ENCODE measurements around the gene NSMF.

Gene NSMF

DNA sequence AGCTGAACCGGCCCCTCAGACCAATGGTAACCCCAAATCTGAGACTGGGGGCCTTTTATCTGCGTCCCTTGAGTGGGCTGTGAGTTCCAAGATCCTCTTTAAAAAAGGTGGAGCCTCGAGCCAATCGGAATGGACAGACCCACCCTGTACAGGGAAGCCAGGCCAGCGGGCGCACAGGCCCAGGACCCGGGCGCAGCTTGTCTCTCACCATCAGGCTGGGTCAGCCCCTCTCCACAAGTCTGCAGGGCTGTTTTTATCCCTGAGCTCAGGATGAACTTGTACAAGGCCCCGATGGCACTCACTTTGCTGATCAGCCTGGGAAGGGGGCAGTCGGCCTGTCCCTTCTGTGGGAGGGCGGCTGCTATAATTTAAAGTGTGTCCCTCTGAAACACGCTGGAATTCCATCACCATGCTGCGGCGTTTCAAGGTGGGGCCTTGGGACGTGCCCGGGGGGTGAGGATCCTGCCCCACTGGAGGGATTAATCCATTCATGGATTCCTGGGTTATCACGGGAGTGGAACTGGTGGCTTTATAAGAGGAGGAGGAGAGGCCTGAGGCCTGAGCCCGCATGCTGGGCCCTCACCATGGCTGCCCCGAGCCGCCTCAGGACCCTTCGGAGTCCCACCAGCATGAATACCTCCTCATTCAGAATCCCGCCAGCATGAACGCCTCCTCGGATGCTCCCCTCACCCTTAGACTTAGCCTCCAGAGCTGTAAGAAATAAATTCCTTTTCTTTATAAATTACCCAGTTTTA, 50.3 kb downstream of the NSMF start:
- H3K27me3 Mint-ChIP-seq (ENCODE audit: low read depth, poor library complexity), result peaks cover 8% of the 10 kb centered on the region
- H3K9me3 Mint-ChIP-seq, result no peaks in the 10 kb centered on the region
- H3K4me1 Mint-ChIP-seq, result peaks cover 18% of the 10 kb centered on the region
- peak overlapping the region; percentile 80 for H3K27ac Mint-ChIP-seq
- TF ChIP-seq, protein P1, sequence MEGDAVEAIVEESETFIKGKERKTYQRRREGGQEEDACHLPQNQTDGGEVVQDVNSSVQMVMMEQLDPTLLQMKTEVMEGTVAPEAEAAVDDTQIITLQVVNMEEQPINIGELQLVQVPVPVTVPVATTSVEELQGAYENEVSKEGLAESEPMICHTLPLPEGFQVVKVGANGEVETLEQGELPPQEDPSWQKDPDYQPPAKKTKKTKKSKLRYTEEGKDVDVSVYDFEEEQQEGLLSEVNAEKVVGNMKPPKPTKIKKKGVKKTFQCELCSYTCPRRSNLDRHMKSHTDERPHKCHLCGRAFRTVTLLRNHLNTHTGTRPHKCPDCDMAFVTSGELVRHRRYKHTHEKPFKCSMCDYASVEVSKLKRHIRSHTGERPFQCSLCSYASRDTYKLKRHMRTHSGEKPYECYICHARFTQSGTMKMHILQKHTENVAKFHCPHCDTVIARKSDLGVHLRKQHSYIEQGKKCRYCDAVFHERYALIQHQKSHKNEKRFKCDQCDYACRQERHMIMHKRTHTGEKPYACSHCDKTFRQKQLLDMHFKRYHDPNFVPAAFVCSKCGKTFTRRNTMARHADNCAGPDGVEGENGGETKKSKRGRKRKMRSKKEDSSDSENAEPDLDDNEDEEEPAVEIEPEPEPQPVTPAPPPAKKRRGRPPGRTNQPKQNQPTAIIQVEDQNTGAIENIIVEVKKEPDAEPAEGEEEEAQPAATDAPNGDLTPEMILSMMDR (IDR thresholded peaks at IDR 0.05), result no peak
- no peak overlapping the region for H3K4me3 Mint-ChIP-seq
- no peaks in the 10 kb centered on the region for H3K36me3 Mint-ChIP-seq (ENCODE audit: low read depth)
- DNase-seq, result no peak

- TF ChIP-seq, protein P1 (IDR thresholded peaks at IDR 0.05), result no peak
- Mint-ChIP-seq H3K36me3 (ENCODE audit: low read depth) (peaks cover under 1% of the 10 kb centered on the region), H3K27me3 (ENCODE audit: low read depth, poor library complexity) (peaks cover 8% of the 10 kb centered on the region), H3K4me1 (peaks cover 15% of the 10 kb centered on the region), H3K27ac (peak overlapping the region; percentile 25), H3K9me3 (peaks cover under 1% of the 10 kb centered on the region), H3K4me3 (peak overlapping the region; percentile 60)
- no peak for DNase-seq
Observed at GRCh38 chr9:137407590-137408300, 51.4 kb downstream of the NSMF start.

DNA sequence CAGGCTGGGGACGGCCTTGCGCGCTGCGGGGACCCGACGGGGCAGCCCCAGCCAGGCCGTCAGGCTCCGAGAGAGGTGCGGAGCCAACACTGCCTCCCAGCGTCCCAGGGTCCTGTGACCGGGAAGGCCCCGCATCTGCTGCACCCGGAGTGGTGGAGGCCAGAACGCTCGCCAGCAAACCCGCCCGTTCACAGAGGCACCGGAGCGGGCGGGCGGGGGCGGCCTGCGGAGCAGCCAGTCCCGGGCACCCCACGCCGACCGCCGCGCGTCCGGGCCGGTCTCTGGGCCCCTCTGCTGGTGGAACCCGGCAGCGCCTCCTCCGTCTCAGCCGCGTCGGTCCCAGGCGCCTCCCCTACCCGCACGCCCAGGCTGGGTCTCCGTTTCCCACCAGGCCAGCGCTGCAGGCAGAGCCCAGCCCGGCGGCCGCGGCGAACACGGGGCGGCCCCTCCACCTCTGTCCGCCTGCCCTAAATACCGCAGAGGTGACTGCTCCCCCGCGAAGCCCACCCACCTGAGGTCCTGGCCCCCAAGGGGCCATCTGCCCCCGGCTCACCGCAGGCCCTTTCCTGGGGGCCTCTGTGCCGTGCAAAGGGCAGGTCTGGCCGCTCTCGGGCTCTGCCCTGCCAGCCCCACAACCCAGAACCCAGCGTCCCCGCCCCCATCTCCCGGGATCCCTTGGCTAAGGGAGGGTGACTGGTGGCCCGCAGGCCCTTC, 52.1 kb downstream of the NSMF start:
- Mint-ChIP-seq H3K27me3 (ENCODE audit: low read depth, poor library complexity) (peaks cover 8% of the 10 kb centered on the region), H3K27ac (no peak overlapping the region), H3K36me3 (ENCODE audit: low read depth) (peaks cover 8% of the 10 kb centered on the region), H3K4me3 (no peak overlapping the region), H3K4me1 (peaks cover 21% of the 10 kb centered on the region), H3K9me3 (peaks cover 7% of the 10 kb centered on the region)
- peak; percentile 89 for DNase-seq
- TF ChIP-seq, protein P1 (IDR thresholded peaks at IDR 0.05), result peak; percentile 66

DNA sequence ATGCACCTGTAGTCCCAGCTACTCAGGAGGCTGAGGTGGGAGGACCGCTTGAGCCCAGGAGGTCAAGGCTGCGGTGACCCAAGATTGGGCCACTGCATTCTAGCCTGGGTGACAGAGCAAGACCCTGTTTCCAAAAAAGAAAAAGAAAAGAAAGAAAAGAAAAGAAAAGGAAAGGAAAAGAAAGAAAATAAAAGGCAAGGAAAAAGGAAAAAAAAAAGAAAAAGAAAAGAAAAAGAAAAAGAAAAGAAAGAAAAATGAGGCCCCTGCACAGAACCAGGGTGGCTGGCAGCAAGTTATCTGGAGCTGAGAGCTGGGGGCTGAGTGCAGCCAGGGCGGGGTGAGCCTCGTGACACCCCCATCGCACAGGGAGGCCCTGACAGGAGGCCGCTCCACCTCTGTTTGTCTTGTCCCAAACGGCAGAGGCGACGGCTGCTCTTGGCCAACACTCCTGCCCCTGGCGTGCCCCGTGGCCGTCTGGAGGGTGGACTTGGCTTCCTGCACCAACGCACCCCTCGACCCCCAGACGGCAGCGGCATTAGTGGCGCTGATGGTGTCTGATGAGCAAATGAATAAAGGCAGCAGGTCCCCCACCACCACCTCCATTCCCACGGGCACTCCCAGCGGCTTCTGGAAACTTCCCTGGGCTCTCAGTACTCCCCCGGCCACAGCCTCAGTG, 52.9 kb downstream of the NSMF start:
- peaks cover 16% of the 10 kb centered on the region for H3K36me3 Mint-ChIP-seq (ENCODE audit: low read depth)
- peaks cover 16% of the 10 kb centered on the region for H3K9me3 Mint-ChIP-seq
- peaks cover 21% of the 10 kb centered on the region for H3K4me1 Mint-ChIP-seq
- H3K4me3 Mint-ChIP-seq, result peak overlapping the region; percentile 60
- no peak overlapping the region for H3K27ac Mint-ChIP-seq
- peaks cover 8% of the 10 kb centered on the region for H3K27me3 Mint-ChIP-seq (ENCODE audit: low read depth, poor library complexity)
- TF ChIP-seq, protein P1 (IDR thresholded peaks at IDR 0.05), result no peak
- DNase-seq, result no peak

DNA sequence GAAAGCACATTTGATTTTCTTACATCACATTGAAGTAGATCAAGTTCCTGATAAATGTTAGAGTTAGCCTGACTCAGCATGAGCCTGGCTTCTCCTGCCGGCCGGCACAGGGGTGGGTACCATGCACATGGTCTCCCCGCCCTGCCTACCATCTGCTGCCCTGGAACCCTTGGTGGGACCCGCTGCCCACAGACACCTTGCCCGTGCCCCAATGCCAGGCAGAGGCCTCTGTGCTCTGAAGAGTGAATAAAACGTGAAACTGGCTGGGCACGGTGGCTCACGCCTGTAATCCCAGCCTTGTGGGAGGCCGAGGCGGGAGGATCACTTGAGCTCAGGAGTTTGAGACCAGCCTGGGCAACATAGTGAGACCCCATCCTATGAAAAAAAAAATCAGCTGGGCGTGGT, 53.5 kb downstream of the NSMF start:
- peak overlapping the region; percentile 60 for H3K4me3 Mint-ChIP-seq
- H3K36me3 Mint-ChIP-seq (ENCODE audit: low read depth), result peaks cover 16% of the 10 kb centered on the region
- H3K27me3 Mint-ChIP-seq (ENCODE audit: low read depth, poor library complexity), result peaks cover 8% of the 10 kb centered on the region

More for the DNA sequence above, 53.5 kb downstream of the NSMF start:
- no peak for DNase-seq
- Mint-ChIP-seq H3K9me3 (peaks cover 16% of the 10 kb centered on the region), H3K27ac (no peak overlapping the region), H3K4me1 (peaks cover 21% of the 10 kb centered on the region)
- TF ChIP-seq, protein P1 (IDR thresholded peaks at IDR 0.05), result no peak
